H1 (cell line): ENCODE measurements around the gene CHD9. TPM values are rescaled to one million over a fixed set of nuclear protein-coding genes. Genes with fewer than 3 reads are reported as not detected.

Experiments used
- CTCF ChIA-PET: fragments of 300-600 bp; sonication (Branson Sonifier 250); formaldehyde crosslinking; loops from one replicate; lab custom pipeline; 2021; ENCODE audit not compliant: partially characterized antibody; lab: Charles Lee
- POLR2A ChIA-PET: fragments of 300-600 bp; sonication (Branson Sonifier 250); formaldehyde crosslinking; loops from one replicate; lab custom pipeline; 2021; ENCODE audit warnings: inconsistent platforms; ENCODE audit not compliant: partially characterized antibody; lab: Charles Lee
- DNase-seq, 2 experiments: peaks; one replicate each; pipeline versions ENCODE4 v3.0.0 to v3.0.0-alpha.2; 2010 to 2022; ENCODE audit warnings: low spot score in 2 of 2, low read depth in 1 of 2, mixed read lengths in 1 of 2
- FAIRE-seq: peaks from 2 replicates; lab custom pipeline; 2011; peaks lifted over from hg19 to GRCh38; lab: Jason Lieb, UNC
- H2AFZ ChIP-seq: 2 replicates; pipeline ENCODE4 v1.8.1; 2012; ENCODE audit warnings: low read length, inconsistent platforms
- H2AK5ac ChIP-seq: 2 replicates; pipeline ENCODE4 v1.6.1; 2013; ENCODE audit warnings: low read depth, low read length
- H2BK120ac ChIP-seq: replicated peaks from 2 replicates; pipeline ENCODE3; 2013; ENCODE audit warnings: low read depth, low read length, inconsistent platforms
- H2BK12ac ChIP-seq: 2 replicates; pipeline ENCODE4 v1.6.1; 2013; ENCODE audit warnings: low read depth, low read length
- H2BK15ac ChIP-seq: 2 replicates; pipeline ENCODE4 v1.6.1; 2013; ENCODE audit warnings: low read length
- H2BK20ac ChIP-seq: 2 replicates; pipeline ENCODE4 v1.6.1; 2013; ENCODE audit warnings: low read length
- H2BK5ac ChIP-seq: 2 replicates; pipeline ENCODE4 v1.6.1; 2013; ENCODE audit warnings: low read depth, low read length
- H3K14ac ChIP-seq: 2 replicates; pipeline ENCODE4 v1.6.1; 2013; ENCODE audit warnings: inconsistent platforms; ENCODE audit not compliant: insufficient read length
- H3K18ac ChIP-seq: 2 replicates; pipeline ENCODE4 v1.6.1; 2013; ENCODE audit warnings: low read length; ENCODE audit errors: extremely low read depth
- H3K23ac ChIP-seq: 2 replicates; pipeline ENCODE4 v1.6.1; 2013; ENCODE audit warnings: inconsistent platforms; ENCODE audit not compliant: insufficient read length
- H3K23me2 ChIP-seq: 2 replicates; pipeline ENCODE4 v1.6.1; 2013; ENCODE audit warnings: low read depth, low read length
- H3K27ac ChIP-seq: 2 replicates; pipeline ENCODE4 v1.6.1; 2011; ENCODE audit warnings: low read depth, low read length, inconsistent platforms
- H3K27me3 ChIP-seq, 4 experiments: replicated peaks in 1 of 4; 1 replicate in 1 of 4; 2 replicates in 3 of 4; pipeline versions ENCODE4 v1.6.1 to v1.8.1; 2011 to 2013; ENCODE audit warnings: low read length in 3 of 4, mild to moderate bottlenecking in 3 of 4, inconsistent platforms in 2 of 4, mixed read lengths in 2 of 4, moderate library complexity in 1 of 4; ENCODE audit not compliant: control insufficient read depth in 3 of 4, insufficient read depth in 3 of 4; ENCODE audit errors: extremely low read depth in 1 of 4
- H3K36me3 ChIP-seq, 4 experiments: 2 replicates each; pipeline versions ENCODE4 v1.6.1 to v1.8.1; 2011 to 2013; ENCODE audit warnings: mild to moderate bottlenecking in 4 of 4, low read length in 3 of 4, moderate library complexity in 2 of 4, control low read depth in 1 of 4, inconsistent platforms in 1 of 4; ENCODE audit not compliant: insufficient read depth in 4 of 4, control insufficient read depth in 2 of 4
- H3K4ac ChIP-seq: replicated peaks from 2 replicates; pipeline ENCODE3; 2013; ENCODE audit warnings: low read length, low read depth, mixed read lengths, inconsistent platforms; ENCODE audit not compliant: insufficient read length
- H3K4me1 ChIP-seq, 4 experiments: replicated peaks in 1 of 4; 1 replicate in 1 of 4; 2 replicates in 3 of 4; pipeline versions ENCODE4 v1.6.1 to v1.8.1; 2011 to 2013; ENCODE audit warnings: low read length in 3 of 4, inconsistent platforms in 2 of 4, mixed read lengths in 1 of 4; ENCODE audit not compliant: insufficient read depth in 4 of 4, control insufficient read depth in 3 of 4
- H3K4me2 ChIP-seq, 2 experiments: 2 replicates each; pipeline versions ENCODE4 v1.6.1 to v1.8.1; 2011 to 2013; ENCODE audit warnings: low read depth in 2 of 2, low read length in 2 of 2, control low read depth in 1 of 2, inconsistent platforms in 1 of 2, mild to moderate bottlenecking in 1 of 2; ENCODE audit not compliant: insufficient read depth in 1 of 2
- H3K4me3 ChIP-seq, 4 experiments: fragments of 200-600, 300-600 bp in 1 of 4; sonication (generic), shearing (Covaris generic), sonication (Bioruptor Twin) in 1 of 4; 2 replicates each; pipeline versions ENCODE4 v1.5.1 to v1.8.1; 2011 to 2016; ENCODE audit warnings: low read length in 4 of 4, low read depth in 3 of 4, control low read depth in 2 of 4, inconsistent platforms in 2 of 4, mild to moderate bottlenecking in 2 of 4, mixed read lengths in 1 of 4, moderate library complexity in 1 of 4; ENCODE audit not compliant: insufficient read depth in 2 of 4; ENCODE audit errors: extremely low read depth in 1 of 4
- H3K56ac ChIP-seq: replicated peaks from 2 replicates; pipeline ENCODE3; 2013; ENCODE audit warnings: low read depth, mild to moderate bottlenecking, mixed read lengths, low read length, inconsistent platforms; ENCODE audit not compliant: insufficient read length
- H3K79me1 ChIP-seq: 2 replicates; pipeline ENCODE4 v1.6.1; 2013; ENCODE audit warnings: low read depth, low read length, control low read depth
- H3K79me2 ChIP-seq, 2 experiments: 2 replicates each; pipeline versions ENCODE4 v1.6.1 to v1.8.1; 2012 to 2013; ENCODE audit warnings: low read length in 2 of 2, mild to moderate bottlenecking in 2 of 2, inconsistent platforms in 1 of 2; ENCODE audit not compliant: insufficient read depth in 2 of 2, control insufficient read depth in 1 of 2
- H3K9ac ChIP-seq, 4 experiments: replicated peaks in 1 of 4; 1 replicate in 1 of 4; 2 replicates in 3 of 4; pipeline versions ENCODE4 v1.6.1 to v1.8.1; 2011 to 2013; ENCODE audit warnings: low read depth in 3 of 4, low read length in 3 of 4, control low read depth in 2 of 4, mild to moderate bottlenecking in 2 of 4, moderate library complexity in 2 of 4, inconsistent platforms in 1 of 4; ENCODE audit errors: extremely low read depth in 1 of 4
- H3K9me3 ChIP-seq, 2 experiments: 2 replicates each; pipeline versions ENCODE4 v1.6.1 to v1.8.1; 2012 to 2013; ENCODE audit warnings: mild to moderate bottlenecking in 2 of 2, moderate library complexity in 2 of 2, control low read depth in 1 of 2, inconsistent platforms in 1 of 2, low read depth in 1 of 2, low read length in 1 of 2, mixed read lengths in 1 of 2; ENCODE audit not compliant: insufficient read depth in 2 of 2
- H4K20me1 ChIP-seq, 2 experiments: replicated peaks in 1 of 2; 2 replicates each; pipeline versions ENCODE3 to v1.8.1; 2011 to 2013; ENCODE audit warnings: inconsistent platforms in 2 of 2, low read length in 2 of 2, mild to moderate bottlenecking in 1 of 2; ENCODE audit not compliant: insufficient read depth in 2 of 2, control insufficient read depth in 1 of 2
- H4K5ac ChIP-seq: 2 replicates; pipeline ENCODE4 v1.6.1; 2013; ENCODE audit warnings: low read length, low read depth, mixed read lengths, inconsistent platforms; ENCODE audit not compliant: insufficient read length
- H4K8ac ChIP-seq: 2 replicates; pipeline ENCODE4 v1.8.0; 2013; ENCODE audit warnings: mild to moderate bottlenecking, moderate library complexity, low read length, inconsistent platforms; ENCODE audit not compliant: insufficient read depth; ENCODE audit errors: extremely low read depth
- H4K91ac ChIP-seq: replicated peaks from 2 replicates; pipeline ENCODE3; 2013; ENCODE audit warnings: low read length, mixed read lengths, inconsistent platforms; ENCODE audit not compliant: insufficient read length
- CHD2 ChIP-seq: IDR thresholded peaks from 2 replicates; pipeline ENCODE4 v1.6.1; 2012; ENCODE audit warnings: low read length, improper control_type of control experiment
- JUN ChIP-seq: IDR thresholded peaks from 2 replicates; pipeline ENCODE4 v1.6.1; 2011; ENCODE audit warnings: low read depth, mild to moderate bottlenecking, improper control_type of control experiment, low read length
- JUND ChIP-seq: IDR thresholded peaks from 2 replicates; pipeline ENCODE4 v1.6.1; 2011; ENCODE audit warnings: mild to moderate bottlenecking, improper control_type of control experiment, low read length
- KDM5A ChIP-seq: fragments of 200-600 bp; IDR thresholded peaks from 2 replicates; pipeline ENCODE4 v1.7.1; 2012; ENCODE audit warnings: mild to moderate bottlenecking, low read length, inconsistent platforms, mixed read lengths
- PHF8 ChIP-seq: fragments of 200-600 bp; sonication (generic); conservative IDR thresholded peaks from 2 replicates; pipeline ENCODE4 v1.7.1; 2012; ENCODE audit warnings: low read depth, mild to moderate bottlenecking, inconsistent platforms, low read length, moderate library complexity
- POLR2AphosphoS5 ChIP-seq: IDR thresholded peaks from 2 replicates; pipeline ENCODE4 v1.6.1; 2011; ENCODE audit warnings: low read depth, low read length
- POU5F1 ChIP-seq: IDR thresholded peaks from 2 replicates; pipeline ENCODE4 v1.6.1; 2011; ENCODE audit warnings: low read depth, mild to moderate bottlenecking, low read length, moderate library complexity
- RNF2 ChIP-seq: fragments of 200-900, 300-1000 bp; sonication (generic); IDR thresholded peaks from 2 replicates; pipeline ENCODE4 v1.7.1; 2016; ENCODE audit warnings: borderline replicate concordance, low read depth, mild to moderate bottlenecking, antibody characterized with exemption, low read length; ENCODE audit not compliant: poor library complexity, severe bottlenecking; ENCODE audit errors: missing control alignments
- SAP30 ChIP-seq: fragments of 300-600 bp; sonication (generic); IDR thresholded peaks from 2 replicates; pipeline ENCODE4 v1.7.1; 2012; ENCODE audit warnings: low read length, moderate library complexity, mild to moderate bottlenecking, inconsistent platforms; ENCODE audit not compliant: insufficient read depth, insufficient replicate concordance
- SIX5 ChIP-seq: IDR thresholded peaks from 2 replicates; pipeline ENCODE4 v1.6.1; 2011; ENCODE audit warnings: mild to moderate bottlenecking, low read depth, low read length
- SP2 ChIP-seq: IDR thresholded peaks from 2 replicates; pipeline ENCODE4 v1.6.1; 2012; ENCODE audit warnings: mild to moderate bottlenecking, low read length, inconsistent platforms
- TAF1 ChIP-seq: IDR thresholded peaks from 2 replicates; pipeline ENCODE4 v1.6.1; 2011; ENCODE audit warnings: mild to moderate bottlenecking, low read depth, low read length
- TBP ChIP-seq: IDR thresholded peaks from 2 replicates; pipeline ENCODE4 v1.6.1; 2011; ENCODE audit warnings: low read depth, low read length, improper control_type of control experiment
- TCF12 ChIP-seq: IDR thresholded peaks from 2 replicates; pipeline ENCODE4 v1.6.1; 2011; ENCODE audit warnings: low read depth, mild to moderate bottlenecking, low read length
- TEAD4 ChIP-seq: IDR thresholded peaks from 2 replicates; pipeline ENCODE4 v1.6.1; 2012; ENCODE audit warnings: low read depth, low read length, inconsistent platforms, mixed read lengths
- WGBS, 2 experiments: shearing (Covaris generic) in 1 of 2; methylation state at CpG; one replicate each; pipeline versions ENCODE4 v1.1.6 to v1.1.7; 2013 to 2015; ENCODE audit warnings: low lambda C conversion rate in 2 of 2, mixed read lengths in 2 of 2, inconsistent platforms in 1 of 2, low coverage in 1 of 2, missing lambda C conversion rate in 1 of 2; ENCODE audit not compliant: insufficient replicate concordance in 2 of 2, insufficient coverage in 1 of 2, insufficient read length in 1 of 2; ENCODE audit errors: extremely low coverage in 1 of 2, missing lambda C conversion rate in 1 of 2; 5-methylcytosine and 5-hydroxymethylcytosine counted together
- polyA plus RNA-seq, 7 experiments: library from polyadenylated mRNA; depleted of rRNA in 3 of 7; stranded (reverse) in 5 of 7; unstranded in 2 of 7; fragments of >200 nt in 5 of 7; fragments of 200-250 nt in 2 of 7; gene quantifications; 1 replicate in 5 of 7; 2 replicates in 1 of 7; 4 replicates in 1 of 7; pipeline versions ENCODE4 v1.2.1 to v1.2.3, GENCODE V29; 2011 to 2013; ENCODE audit warnings: missing spikeins in 2 of 7, mixed read lengths in 2 of 7
- total RNA-seq: library from RNA; stranded (reverse); fragmentation: NEBNext Ultra II Directional; extraction: Animal tissue kit (Norgen Biotek cat#: 25700); gene quantifications from 2 replicates; pipeline ENCODE4 v1.2.1, GENCODE V29; 2021

CHD9 gene
- total and polyA plus RNA-seq, 2 of the 8 experiments (the other 6 are each of a cell fraction or from before 2014, with no cell fraction given): 9.9 to 32.4 TPM

- CTCF ChIA-PET: no interaction called here
- WGBS, 2 experiments: 93 to 100% methylated on average over 1 to 4 of the region's 4 CpGs
These were observed 42.4 kb downstream of the CHD9 start for GRCh38 chr16:53097190-53097589.

More at GRCh38 chr16:53097190-53097589, 42.4 kb downstream of the CHD9 start:
- Histone ChIP-seq H3K23ac (no peak overlapping the region), H2BK120ac (no peak overlapping the region), H3K4me3 (no peak overlapping the region), H3K9me3 (no peaks in the 10 kb centered on the region), H3K27ac (no peak overlapping the region), H3K79me2 (peaks cover 0 to 23% of the 10 kb centered on the region in 2 experiments; a peak in 2 of 4 replicates), H2AK5ac (no peak overlapping the region), H3K4me1 (peaks cover 14 to 22% (median 18%) of the 10 kb centered on the region in 4 experiments), H2BK12ac (peak overlapping the region; percentile 55; the same call in 1 of the 2 replicates), H4K20me1 (no peaks in the 10 kb centered on the region), H3K27me3 (no peaks in the 10 kb centered on the region), H3K56ac (no peak overlapping the region), H2AFZ (no peak overlapping the region), H2BK20ac (no peak overlapping the region), H3K4ac (no peak overlapping the region), H3K79me1 (no peaks in the 10 kb centered on the region; the same call in 1 of the 2 replicates), H2BK15ac (no peak overlapping the region), H4K91ac (no peak overlapping the region), H3K14ac (no peak overlapping the region), H4K8ac (no peak overlapping the region), H3K23me2 (0 out of 2 replicates have a peak, but pooled peaks cover 4% of the 10 kb centered on the region), H4K5ac (no peak overlapping the region), H3K9ac (no peak overlapping the region), H2BK5ac (no peak overlapping the region), H3K36me3 (no peaks in the 10 kb centered on the region), H3K18ac (no peak overlapping the region; the same call in 1 of the 2 replicates), H3K4me2 (no peak overlapping the region)
- POLR2A ChIA-PET: no interaction called here
- TF ChIP-seq TBP (no peak), SIX5 (no peak), SAP30 (no peak), TEAD4 (no peak), POLR2AphosphoS5 (no peak), SP2 (no peak), PHF8 (no peak), JUN (no peak), CHD2 (no peak), POU5F1 (no peak), RNF2 (no peak), TCF12 (no peak), KDM5A (no peak), TAF1 (no peak), JUND (no peak)
- FAIRE-seq (no peak), DNase-seq (no peak)
